Muscle of leg (tissue), 11 donors: ENCODE measurements around the gene MFSD12. TPM values are rescaled to one million over a fixed set of nuclear protein-coding genes. Genes with fewer than 3 reads are reported as not detected.

Experiments
- DNase-seq: peaks from one replicate; pipeline ENCODE4 v3.0.0; 2013
- H3K27ac ChIP-seq: one replicate; pipeline ENCODE4 v1.5.1; 2013; ENCODE audit warnings: mild to moderate bottlenecking, low read length, control low read depth
- H3K27me3 ChIP-seq: one replicate; pipeline ENCODE4 v1.6.1; 2013; ENCODE audit warnings: low read length; ENCODE audit not compliant: control insufficient read depth, insufficient read depth
- H3K36me3 ChIP-seq: one replicate; pipeline ENCODE4 v1.6.1; 2013; ENCODE audit warnings: low read length; ENCODE audit not compliant: control insufficient read depth, insufficient read depth
- H3K4me1 ChIP-seq: one replicate; pipeline ENCODE4 v1.6.1; 2013; ENCODE audit warnings: low read length; ENCODE audit not compliant: control insufficient read depth, insufficient read depth
- H3K4me3 ChIP-seq: one replicate; pipeline ENCODE4 v1.5.1; 2013; ENCODE audit warnings: low read length, control low read depth
- H3K9me3 ChIP-seq: replicated peaks from 2 replicates; pipeline ENCODE4 v1.6.1; 2013; ENCODE audit warnings: low read depth, low read length; ENCODE audit not compliant: control insufficient read depth
- WGBS: methylation state at CpG from one replicate; pipeline ENCODE4 v1.1.5; 2013; ENCODE audit warnings: missing lambda C conversion rate; ENCODE audit not compliant: insufficient coverage; 5-methylcytosine and 5-hydroxymethylcytosine counted together
- polyA plus RNA-seq, 8 donors: library from polyadenylated mRNA; unstranded; fragments of 120-200 nt; gene quantifications; one replicate each; pipeline versions ENCODE4 v1.2.1 to v1.2.3, GENCODE V29; 2013; ENCODE audit warnings: inconsistent platforms in 1 of 8, low replicate concordance in 1 of 8; ENCODE audit not compliant: insufficient read length in 8 of 8, insufficient read depth in 1 of 8
- total RNA-seq: library from RNA; stranded (reverse); fragments of 120-200 nt; gene quantifications from one replicate; pipeline ENCODE4 v1.2.4, GENCODE V29; 2013

MFSD12 gene
- total and polyA plus RNA-seq, 9 donors: 15.3 to 39.7 (median 27.6) TPM

GRCh38 chr19:3546119-3546518 lies 11.3 kb downstream of the MFSD12 start:
- no peak overlapping the region for H3K27ac ChIP-seq
- 91% methylated on average over 22 of the region's 23 CpGs for WGBS
- no peaks in the 10 kb centered on the region for H3K27me3 ChIP-seq
- peaks cover 29% of the 10 kb centered on the region for H3K36me3 ChIP-seq
- H3K4me3 ChIP-seq: no peak overlapping the region
- no peaks in the 10 kb centered on the region for H3K4me1 ChIP-seq
- no peak for DNase-seq
- no peaks in the 10 kb centered on the region for H3K9me3 ChIP-seq

- Histone ChIP-seq H3K36me3 (peaks cover 29% of the 10 kb centered on the region), H3K27me3 (no peaks in the 10 kb centered on the region), H3K4me3 (no peak overlapping the region), H3K9me3 (no peaks in the 10 kb centered on the region), H3K4me1 (no peaks in the 10 kb centered on the region), H3K27ac (no peak overlapping the region)
- no peak for DNase-seq
- WGBS: 80% methylated on average over 6 of the region's 10 CpGs
These were observed 11.7 kb downstream of the MFSD12 start for GRCh38 chr19:3545669-3546034.

GRCh38 chr19:3544742-3545668 lies 12.4 kb downstream of the MFSD12 start:
- DNase-seq: no peak
- no peaks in the 10 kb centered on the region for H3K4me1 ChIP-seq
- no peak overlapping the region for H3K27ac ChIP-seq
- no peaks in the 10 kb centered on the region for H3K9me3 ChIP-seq
- peaks cover 29% of the 10 kb centered on the region for H3K36me3 ChIP-seq
- H3K4me3 ChIP-seq: no peak overlapping the region
- WGBS: 66% methylated on average over 20 of the region's 30 CpGs
- H3K27me3 ChIP-seq: no peaks in the 10 kb centered on the region

- no peak for DNase-seq
- WGBS: 69% methylated on average over 6 of the region's 9 CpGs
- Histone ChIP-seq H3K27me3 (no peaks in the 10 kb centered on the region), H3K4me1 (no peaks in the 10 kb centered on the region), H3K4me3 (no peak overlapping the region), H3K9me3 (no peaks in the 10 kb centered on the region), H3K36me3 (peaks cover 37% of the 10 kb centered on the region), H3K27ac (no peak overlapping the region)
These were observed 13.4 kb downstream of the MFSD12 start for GRCh38 chr19:3544058-3544376.

- Histone ChIP-seq H3K27me3 (no peaks in the 10 kb centered on the region), H3K9me3 (no peaks in the 10 kb centered on the region), H3K4me3 (no peak overlapping the region), H3K4me1 (no peaks in the 10 kb centered on the region), H3K27ac (no peak overlapping the region), H3K36me3 (peaks cover 41% of the 10 kb centered on the region)
- no peak for DNase-seq
- WGBS: 78% methylated on average over 30 of the region's 47 CpGs
These were observed 14.0 kb downstream of the MFSD12 start for GRCh38 chr19:3543150-3544057.

GRCh38 chr19:3539756-3540118 lies 17.6 kb downstream of the MFSD12 start:
- no CpG with 5 or more reads among the region's 1 CpG for WGBS
- Histone ChIP-seq H3K4me3 (no peak overlapping the region), H3K27ac (no peak overlapping the region), H3K4me1 (peaks cover 9% of the 10 kb centered on the region), H3K9me3 (no peaks in the 10 kb centered on the region), H3K27me3 (no peaks in the 10 kb centered on the region), H3K36me3 (peaks cover 41% of the 10 kb centered on the region)
- no peak for DNase-seq

GRCh38 chr19:3538965-3539755 lies 18.2 kb downstream of the MFSD12 start, which contains the start of gene TEKTIP1:
TEKTIP1 (plus strand) TSS chr19:3539174; CDS start chr19:3539178, 4 bp downstream.
- no peak within 1 kb of the TSS for H3K27ac ChIP-seq
- WGBS: 41% methylated on average over 16 of the region's 28 CpGs
- H3K4me1 ChIP-seq: peaks cover 9% of the 10 kb centered on the region
- no peaks in the 10 kb centered on the region for H3K9me3 ChIP-seq
- no peaks in the 10 kb centered on the region for H3K27me3 ChIP-seq
- H3K4me3 ChIP-seq: no peak within 1 kb of the TSS
- peaks cover 45% of the 10 kb centered on the region for H3K36me3 ChIP-seq
- no peak for DNase-seq

- H3K4me1 ChIP-seq: peaks cover 9% of the 10 kb centered on the region
- peaks cover 50% of the 10 kb centered on the region for H3K36me3 ChIP-seq
- 78% methylated on average over 15 of the region's 25 CpGs for WGBS
- H3K4me3 ChIP-seq: no peak overlapping the region
- no peaks in the 10 kb centered on the region for H3K27me3 ChIP-seq
- DNase-seq: no peak
- H3K9me3 ChIP-seq: no peaks in the 10 kb centered on the region
- no peak overlapping the region for H3K27ac ChIP-seq
These were observed 19.0 kb downstream of the MFSD12 start for GRCh38 chr19:3538258-3538929.

- no peak for DNase-seq
- Histone ChIP-seq H3K9me3 (no peaks in the 10 kb centered on the region), H3K4me1 (peaks cover 9% of the 10 kb centered on the region), H3K4me3 (no peak overlapping the region), H3K27me3 (no peaks in the 10 kb centered on the region), H3K36me3 (peaks cover 57% of the 10 kb centered on the region), H3K27ac (no peak overlapping the region)
- 85% methylated on average over 20 of the region's 22 CpGs for WGBS
These were observed 19.7 kb downstream of the MFSD12 start for GRCh38 chr19:3537438-3538240.
